HEK293 (cell line): ENCODE results near the gene C1orf198.

Experiments
- CTCF ChIA-PET: fragments of 350-600 bp; formaldehyde crosslinking; extraction: SDS; loops from one replicate; lab custom pipeline; 2021; ENCODE audit warnings: antibody characterized with exemption; lab: Yijun Ruan, JAX
- POLR2A ChIA-PET: fragments of 300-600 bp; formaldehyde crosslinking; extraction: SDS; loops from one replicate; lab custom pipeline; 2020; ENCODE audit warnings: antibody characterized with exemption, inconsistent platforms; lab: Yijun Ruan, JAX
- H3K27ac ChIP-seq: fragments of 200-500 bp; sonication (Bioruptor generic); 2 replicates; pipeline ENCODE4 v1.5.1; 2014; ENCODE audit warnings: low read depth, low read length, control low read depth, inconsistent platforms; ENCODE audit errors: extremely low read depth
- H3K36me3 ChIP-seq, 2 experiments: fragments of 200-500 bp in 1 of 2; sonication (Bioruptor generic) in 1 of 2; 1 replicate in 1 of 2; 2 replicates in 1 of 2; pipeline ENCODE4 v1.5.1; 2014 to 2017; ENCODE audit warnings: inconsistent platforms in 2 of 2, low read length in 2 of 2; ENCODE audit not compliant: control insufficient read depth in 2 of 2, insufficient read depth in 1 of 2
- H3K4me1 ChIP-seq: fragments of 200-500 bp; sonication (Bioruptor generic); 2 replicates; pipeline ENCODE4 v1.5.1; 2014; ENCODE audit warnings: mild to moderate bottlenecking, low read length, inconsistent platforms; ENCODE audit not compliant: control insufficient read depth, insufficient read depth
- H3K4me3 ChIP-seq: 2 replicates; pipeline ENCODE4 v1.5.1; 2011; ENCODE audit warnings: low read depth, mild to moderate bottlenecking, control low read depth, low read length, moderate library complexity
- H3K9me3 ChIP-seq: fragments of 200-500 bp; sonication (Bioruptor generic); 2 replicates; pipeline ENCODE4 v1.5.1; 2014; ENCODE audit warnings: low read depth, low read length, inconsistent platforms; ENCODE audit not compliant: control insufficient read depth, insufficient read depth
- BCL11A ChIP-seq: fragments of 450-650 bp; formaldehyde crosslinking; IDR thresholded peaks from 2 replicates; pipeline ENCODE4 v1.5.1; 2016; ENCODE audit warnings: low read depth, missing biosample characterization, missing genetic modification characterization
- SCRT1 ChIP-seq: fragments of 450-650 bp; formaldehyde crosslinking; IDR thresholded peaks from 2 replicates; pipeline ENCODE4 v1.5.1; 2016; ENCODE audit warnings: missing biosample characterization, missing genetic modification characterization, borderline replicate concordance
- SCRT2 ChIP-seq: fragments of 450-650 bp; formaldehyde crosslinking; IDR thresholded peaks from 2 replicates; pipeline ENCODE4 v1.5.1; 2016; ENCODE audit warnings: missing biosample characterization, missing genetic modification characterization
- ZBTB20 ChIP-seq: fragments of 450-650 bp; formaldehyde crosslinking; IDR thresholded peaks from 2 replicates; pipeline ENCODE4 v1.5.1; 2016; ENCODE audit warnings: missing biosample characterization, missing genetic modification characterization
- ZBTB48 ChIP-seq: fragments of 450-650 bp; formaldehyde crosslinking; IDR thresholded peaks from 2 replicates; pipeline ENCODE4 v1.5.1; 2016; ENCODE audit warnings: missing biosample characterization, missing genetic modification characterization
- ZFHX2 ChIP-seq: fragments of 450-650 bp; formaldehyde crosslinking; conservative IDR thresholded peaks from 2 replicates; pipeline ENCODE4 v1.5.1; 2016; ENCODE audit warnings: missing biosample characterization, missing genetic modification characterization
- ZNF266 ChIP-seq: fragments of 450-650 bp; formaldehyde crosslinking; IDR thresholded peaks from 2 replicates; pipeline ENCODE4 v1.5.1; 2016; ENCODE audit warnings: missing biosample characterization, missing genetic modification characterization, low read depth
- ZNF335 ChIP-seq: fragments of 450-650 bp; formaldehyde crosslinking; conservative IDR thresholded peaks from 2 replicates; pipeline ENCODE4 v1.5.1; 2016; ENCODE audit warnings: missing biosample characterization, missing genetic modification characterization
- ZNF558 ChIP-seq: fragments of 450-650 bp; formaldehyde crosslinking; IDR thresholded peaks from 2 replicates; pipeline ENCODE4 v1.5.1; 2016; ENCODE audit warnings: missing biosample characterization, missing genetic modification characterization
- ZSCAN4 ChIP-seq: fragments of 450-650 bp; formaldehyde crosslinking; IDR thresholded peaks from 2 replicates; pipeline ENCODE4 v1.5.1; 2017; ENCODE audit warnings: missing biosample characterization, missing genetic modification characterization
- TF ChIP-seq, protein P1 (sequence below): fragments of 450-650 bp; formaldehyde crosslinking; IDR thresholded peaks from 2 replicates; pipeline ENCODE4 v1.5.1; 2016; ENCODE audit warnings: missing biosample characterization, missing genetic modification characterization

Gene C1orf198

GRCh38 chr1:230865062-230865817 is 3.1 kb downstream of the C1orf198 start:
- Histone ChIP-seq H3K27ac (no peak overlapping the region), H3K4me3 (no peak overlapping the region), H3K4me1 (peaks cover 9% of the 10 kb centered on the region), H3K9me3 (no peaks in the 10 kb centered on the region), H3K36me3 (peaks cover 0 to 4% of the 10 kb centered on the region in 2 experiments; a peak in 1 of 3 replicates)
- POLR2A ChIA-PET = no interaction called here
- no peak for TF ChIP-seq ZSCAN4
- TF ChIP-seq ZBTB48 (tag by site-specific recombination) = peak; percentile 76
- CTCF ChIA-PET = interaction anchor here (1.2 to 3.2 kb wide), 2 partner anchors 30 to 67 kb away, joined by 5 to 8 read pairs; no protein-coding TSS in a partner anchor

- peaks cover 0 to 4% of the 10 kb centered on the region in 2 experiments; a peak in 1 of 3 replicates for H3K36me3 ChIP-seq
- ChIA-PET CTCF (interaction anchor here (0.5 to 0.9 kb wide), 3 partner anchors 65 to 352 kb away, joined by 3 to 4 read pairs (median 3); no protein-coding TSS in a partner anchor), POLR2A (no interaction called here)
- H3K9me3 ChIP-seq = no peaks in the 10 kb centered on the region
- H3K4me1 ChIP-seq = peaks cover 9% of the 10 kb centered on the region
- TF ChIP-seq SCRT2 (tag by site-specific recombination) = 0 out of 2 replicates have a peak, but pooled peaks have one; percentile 64
- TF ChIP-seq, protein P1, sequence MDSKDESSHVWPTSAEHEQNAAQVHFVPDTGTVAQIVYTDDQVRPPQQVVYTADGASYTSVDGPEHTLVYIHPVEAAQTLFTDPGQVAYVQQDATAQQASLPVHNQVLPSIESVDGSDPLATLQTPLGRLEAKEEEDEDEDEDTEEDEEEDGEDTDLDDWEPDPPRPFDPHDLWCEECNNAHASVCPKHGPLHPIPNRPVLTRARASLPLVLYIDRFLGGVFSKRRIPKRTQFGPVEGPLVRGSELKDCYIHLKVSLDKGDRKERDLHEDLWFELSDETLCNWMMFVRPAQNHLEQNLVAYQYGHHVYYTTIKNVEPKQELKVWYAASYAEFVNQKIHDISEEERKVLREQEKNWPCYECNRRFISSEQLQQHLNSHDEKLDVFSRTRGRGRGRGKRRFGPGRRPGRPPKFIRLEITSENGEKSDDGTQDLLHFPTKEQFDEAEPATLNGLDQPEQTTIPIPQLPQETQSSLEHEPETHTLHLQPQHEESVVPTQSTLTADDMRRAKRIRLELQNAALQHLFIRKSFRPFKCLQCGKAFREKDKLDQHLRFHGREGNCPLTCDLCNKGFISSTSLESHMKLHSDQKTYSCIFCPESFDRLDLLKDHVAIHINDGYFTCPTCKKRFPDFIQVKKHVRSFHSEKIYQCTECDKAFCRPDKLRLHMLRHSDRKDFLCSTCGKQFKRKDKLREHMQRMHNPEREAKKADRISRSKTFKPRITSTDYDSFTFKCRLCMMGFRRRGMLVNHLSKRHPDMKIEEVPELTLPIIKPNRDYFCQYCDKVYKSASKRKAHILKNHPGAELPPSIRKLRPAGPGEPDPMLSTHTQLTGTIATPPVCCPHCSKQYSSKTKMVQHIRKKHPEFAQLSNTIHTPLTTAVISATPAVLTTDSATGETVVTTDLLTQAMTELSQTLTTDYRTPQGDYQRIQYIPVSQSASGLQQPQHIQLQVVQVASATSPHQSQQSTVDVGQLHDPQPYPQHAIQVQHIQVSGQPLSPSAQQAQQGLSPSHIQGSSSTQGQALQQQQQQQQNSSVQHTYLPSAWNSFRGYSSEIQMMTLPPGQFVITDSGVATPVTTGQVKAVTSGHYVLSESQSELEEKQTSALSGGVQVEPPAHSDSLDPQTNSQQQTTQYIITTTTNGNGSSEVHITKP (tag by site-specific recombination) = peak; percentile 81
- no peak for TF ChIP-seq ZFHX2 (tag by site-specific recombination)
- H3K4me3 ChIP-seq = no peak overlapping the region
- no peak overlapping the region for H3K27ac ChIP-seq
Measured at GRCh38 chr1:230864441-230864840, 3.9 kb downstream of the C1orf198 start.

- TF ChIP-seq SCRT2 (tag by site-specific recombination) (peak; percentile 96), ZNF335 (tag by site-specific recombination) (0 out of 2 replicates have a peak, but pooled peaks have one; percentile 40), SCRT1 (tag by site-specific recombination) (peak; percentile 82), BCL11A (tag by site-specific recombination) (no peak), ZNF558 (no peak), ZNF266 (tag by site-specific recombination) (no peak), ZBTB20 (tag by site-specific recombination) (0 out of 2 replicates have a peak, but pooled peaks have one; percentile 13)
- TF ChIP-seq, all 188 proteins: peak for 4
- Histone ChIP-seq H3K4me3 (no peak overlapping the region), H3K36me3 (peaks cover 0 to 4% of the 10 kb centered on the region in 2 experiments; a peak in 1 of 3 replicates), H3K27ac (no peak overlapping the region), H3K9me3 (no peaks in the 10 kb centered on the region), H3K4me1 (peaks cover 10% of the 10 kb centered on the region)
- POLR2A ChIA-PET = no interaction called here
- CTCF ChIA-PET = interaction anchor here (0.9 kb wide), 1 partner anchor 221 kb away, joined by 3 read pairs; no protein-coding TSS in a partner anchor
Measured at GRCh38 chr1:230863449-230863848, 4.9 kb downstream of the C1orf198 start.
